GM19035 (cell line): ENCODE data around the gene PIGU.
"Not testable (repeated sequence)": the region's sequence is repeated elsewhere in the genome, so short reads cannot be mapped to it uniquely, and the experiment has no call there.

ENCODE experiments used
- ATAC-seq: cut with Tn5 transposase; IDR thresholded peaks from one replicate; pipeline ENCODE4 v1.9.1; 2021; ENCODE audit not compliant: unreplicated experiment

PIGU gene

DNA sequence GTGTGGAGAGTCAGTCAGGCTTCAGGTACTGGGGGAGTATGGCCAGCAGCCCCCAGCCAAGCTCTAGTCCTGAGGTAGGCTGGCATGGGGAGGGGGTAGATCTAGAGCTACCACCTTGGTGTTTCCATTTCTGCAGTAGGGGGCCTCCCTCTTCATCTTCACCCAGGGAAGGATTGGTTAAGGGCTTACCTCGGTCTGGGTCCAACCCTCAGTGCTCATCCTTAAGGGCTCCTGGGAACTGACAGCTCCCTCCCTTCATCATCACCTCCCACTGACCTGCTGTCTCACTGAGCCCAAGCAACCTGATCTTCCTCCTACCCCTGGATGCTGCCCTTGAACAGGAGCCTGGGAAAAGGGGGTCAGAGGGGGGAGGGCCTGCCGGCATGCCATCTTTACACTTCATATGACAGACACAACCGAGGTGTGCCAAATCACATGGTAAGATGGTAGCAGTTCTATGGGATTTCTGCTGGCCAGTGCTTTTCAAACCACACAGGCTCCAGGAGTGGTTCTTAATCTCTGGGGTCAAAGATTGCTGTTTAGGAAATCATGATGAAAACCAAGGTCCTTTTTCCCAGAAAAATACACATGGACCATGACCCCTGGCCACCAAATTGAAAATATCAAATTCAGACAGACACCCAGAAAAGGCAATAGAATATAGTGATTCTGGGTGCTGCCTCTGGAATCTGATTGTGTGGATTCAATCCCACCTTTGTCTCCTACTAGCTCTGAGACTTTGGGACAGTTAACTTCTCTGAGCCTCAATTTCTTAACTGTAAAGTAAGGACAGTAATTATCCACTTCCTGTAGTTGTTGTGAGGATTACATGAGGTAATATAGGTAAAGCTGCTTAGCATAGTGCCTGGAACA is 30.3 kb upstream of the PIGU start:
- no peak for ATAC-seq

- no peak for ATAC-seq
Observed at GRCh38 chr20:34706302-34706875, 29.5 kb upstream of the PIGU start.

DNA sequence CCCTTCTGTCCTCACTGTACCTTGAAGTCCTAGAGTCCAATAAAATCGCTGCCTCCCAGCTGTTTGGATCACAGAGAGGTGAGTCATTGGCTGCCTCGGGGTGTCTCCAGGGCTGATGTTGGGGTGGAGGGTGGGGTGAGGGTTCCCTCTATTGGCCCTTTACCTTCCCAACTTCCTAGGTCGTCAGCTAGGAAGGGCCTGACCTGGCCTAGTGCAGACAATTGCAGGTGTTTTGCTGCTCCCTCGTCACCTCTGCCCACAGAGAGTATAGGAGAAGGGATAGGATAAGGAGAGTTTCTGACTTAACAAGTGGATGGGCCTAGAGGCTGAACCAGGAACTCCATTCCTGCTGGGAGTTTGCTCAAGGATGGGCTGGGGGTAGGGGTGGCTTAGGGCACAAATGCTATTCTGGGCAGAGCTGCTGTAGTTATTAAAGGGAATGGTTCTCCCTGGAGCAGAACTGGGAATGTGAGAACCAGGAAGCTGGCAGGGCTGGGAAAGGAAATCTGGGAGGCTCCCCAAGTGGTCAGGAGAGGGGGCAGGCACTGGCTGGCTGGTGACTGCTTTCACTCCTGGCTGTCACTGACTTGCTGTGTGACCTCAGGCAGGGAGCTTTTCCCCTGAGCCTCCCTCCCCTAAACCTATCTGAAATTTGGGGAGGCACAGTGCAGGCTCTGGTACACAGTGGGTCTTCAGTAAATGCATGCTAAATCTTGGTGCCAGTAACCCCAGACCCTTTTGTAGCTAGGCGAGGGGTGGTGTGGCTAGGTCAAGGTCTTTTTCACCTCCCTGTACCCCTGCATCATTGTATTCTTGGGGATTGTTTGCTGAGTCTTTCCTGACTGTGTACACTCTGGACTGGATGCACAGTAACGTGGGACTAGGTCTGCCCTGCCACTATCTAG is 28.8 kb upstream of the PIGU start:
- ATAC-seq, result no peak

GRCh38 chr20:34705008-34705396 is 28.1 kb upstream of the PIGU start:
- ATAC-seq, result no peak

DNA sequence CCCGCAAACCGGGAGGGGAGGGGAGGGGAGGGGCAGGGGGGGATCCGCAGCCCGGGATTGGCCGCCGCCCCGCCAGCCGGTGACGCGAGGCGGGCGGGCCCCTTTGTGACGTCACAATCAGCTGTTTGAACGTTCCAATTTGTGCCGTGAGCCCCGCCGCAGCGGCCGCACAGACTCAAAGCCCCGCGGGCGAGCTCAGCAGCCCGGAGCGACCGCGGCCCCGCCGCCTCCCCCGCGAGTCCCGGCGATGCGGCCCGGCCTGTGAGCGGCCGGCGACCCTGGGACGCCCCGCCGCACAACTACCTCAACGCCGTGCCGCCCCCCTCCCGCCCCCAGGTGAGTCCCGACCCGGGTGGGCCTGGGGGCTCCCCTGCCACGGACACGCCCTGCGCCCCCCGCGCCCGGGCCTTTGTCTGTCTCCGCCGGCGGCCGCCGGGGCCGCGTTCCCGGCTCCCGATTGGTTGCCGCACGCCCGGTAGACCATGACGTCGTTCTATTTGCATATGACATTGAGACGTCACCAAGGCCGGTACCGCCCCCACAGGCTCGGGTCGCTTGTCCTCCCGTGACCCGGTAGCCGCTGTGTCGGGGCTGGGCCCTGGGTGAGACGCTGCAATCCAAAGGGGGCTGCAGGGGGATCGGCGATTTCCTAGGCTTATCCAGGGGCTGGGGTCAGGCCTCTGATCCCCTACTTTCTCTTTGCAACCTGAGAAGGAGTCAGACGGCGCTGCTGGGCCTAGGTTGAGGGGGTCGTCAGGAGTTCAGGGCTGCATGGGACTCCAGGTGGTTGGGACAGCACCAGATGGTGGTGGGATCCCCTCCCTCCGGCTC is 27.5 kb upstream of the PIGU start, which contains the start of gene TP53INP2:
Gene TP53INP2, plus strand, starts transcription at position 168 of the 831 bp plus-strand sequence. CDS start 4,396 bp downstream, outside the sequence.
- peak; percentile 56 for ATAC-seq

GRCh38 chr20:34703424-34704176 is 26.7 kb upstream of the PIGU start:
- peak; percentile 9 for ATAC-seq

DNA sequence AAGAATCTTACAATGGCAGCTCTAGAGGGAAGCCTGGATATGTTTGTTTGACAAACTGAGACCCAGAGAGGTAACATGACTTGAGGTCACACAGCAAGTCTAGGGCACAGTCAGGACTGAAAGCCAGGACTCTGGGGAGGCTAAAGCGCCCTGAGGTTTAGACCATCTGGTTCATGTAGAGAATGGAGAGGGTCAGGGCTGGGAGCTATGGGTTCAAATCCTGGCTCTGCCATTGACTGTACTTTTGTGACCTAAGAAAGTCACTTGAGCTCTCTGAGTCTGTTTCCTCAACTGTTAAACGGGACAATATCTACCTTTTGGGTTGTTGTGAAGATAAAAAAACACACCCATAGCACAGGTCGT is 26.1 kb upstream of the PIGU start:
- no peak for ATAC-seq

- ATAC-seq, result no peak
Observed at GRCh38 chr20:34701405-34702085, 24.7 kb upstream of the PIGU start.

GRCh38 chr20:34693414-34693813 is 16.5 kb upstream of the PIGU start:
- ATAC-seq, result no peak

DNA sequence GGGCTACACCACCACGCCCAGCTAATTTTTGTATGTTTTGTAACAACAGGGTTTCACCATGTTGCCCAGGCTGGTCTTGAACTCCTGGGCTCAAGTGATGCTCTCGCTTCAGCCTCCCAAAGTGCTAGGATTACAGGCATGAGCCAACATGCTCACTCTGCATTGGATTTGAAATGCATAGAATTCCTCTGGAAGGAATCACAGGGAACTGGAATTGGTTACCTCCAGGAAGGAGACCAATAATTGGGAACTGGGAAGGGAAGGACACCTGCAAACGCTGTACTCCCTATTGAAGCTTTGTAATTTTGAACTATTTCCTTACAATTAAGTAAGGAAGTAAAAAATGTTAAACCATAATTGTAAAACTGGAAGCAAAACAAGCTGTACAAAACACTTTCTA is 14.9 kb upstream of the PIGU start:
- ATAC-seq, result no peak

- ATAC-seq, result no peak
Observed at GRCh38 chr20:34689486-34689885, 12.6 kb upstream of the PIGU start.

GRCh38 chr20:34683667-34684066 is 6.8 kb upstream of the PIGU start:
- ATAC-seq, result no peak

GRCh38 chr20:34680586-34681175 is 3.8 kb upstream of the PIGU start:
- ATAC-seq, result no peak

DNA sequence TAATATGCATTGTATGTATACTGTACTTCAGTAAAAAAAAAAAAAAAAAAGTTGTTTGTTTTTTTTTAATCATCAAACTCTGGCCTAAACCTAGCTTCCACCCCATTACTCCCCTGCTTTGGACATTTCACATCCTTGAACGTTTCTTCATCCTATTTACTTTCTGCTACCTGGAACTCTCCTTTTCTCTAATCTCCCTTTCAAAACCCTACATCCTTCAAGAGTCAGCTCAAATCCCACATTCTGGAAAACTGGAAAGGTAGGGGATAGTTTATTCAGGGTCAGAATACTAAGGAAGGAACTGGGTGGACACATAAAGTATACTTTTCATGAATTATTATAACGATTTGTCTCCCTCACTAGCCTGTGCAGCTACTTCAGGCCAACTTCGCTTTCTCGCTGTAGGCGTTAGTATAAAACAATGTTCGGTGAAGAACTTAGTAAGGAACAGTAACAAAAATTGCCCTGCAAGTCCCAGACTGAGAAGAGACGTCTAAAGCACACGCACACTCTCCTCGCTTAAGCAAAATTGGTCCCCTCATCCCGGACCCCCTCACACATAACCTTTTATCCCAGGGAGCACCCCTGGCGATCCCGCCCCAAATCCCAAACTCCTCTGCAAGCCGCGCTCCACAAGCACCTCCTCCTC is 775 bp downstream of the PIGU start:
- ATAC-seq, result no peak

- no peak for ATAC-seq
Observed at GRCh38 chr20:34675561-34675960, 1.3 kb downstream of the PIGU start.

DNA sequence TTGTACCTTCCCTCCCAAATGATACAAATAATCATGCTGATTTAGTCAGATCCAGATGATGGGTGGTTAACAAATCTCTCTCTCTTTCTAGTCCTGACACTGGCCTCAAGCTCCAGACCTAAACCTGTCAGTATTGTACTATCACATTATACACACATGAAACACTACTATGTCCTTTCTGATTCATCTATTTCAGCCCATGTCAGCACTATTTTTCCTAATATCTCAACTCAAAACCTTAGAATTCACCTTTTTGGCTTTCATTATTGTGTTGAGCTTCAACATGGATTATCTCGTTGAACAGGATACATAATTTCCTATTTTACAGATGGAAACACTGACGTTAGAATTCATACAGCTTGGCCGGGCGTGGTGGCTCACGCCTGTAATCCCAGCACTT is 3.5 kb downstream of the PIGU start:
- no peak for ATAC-seq

DNA sequence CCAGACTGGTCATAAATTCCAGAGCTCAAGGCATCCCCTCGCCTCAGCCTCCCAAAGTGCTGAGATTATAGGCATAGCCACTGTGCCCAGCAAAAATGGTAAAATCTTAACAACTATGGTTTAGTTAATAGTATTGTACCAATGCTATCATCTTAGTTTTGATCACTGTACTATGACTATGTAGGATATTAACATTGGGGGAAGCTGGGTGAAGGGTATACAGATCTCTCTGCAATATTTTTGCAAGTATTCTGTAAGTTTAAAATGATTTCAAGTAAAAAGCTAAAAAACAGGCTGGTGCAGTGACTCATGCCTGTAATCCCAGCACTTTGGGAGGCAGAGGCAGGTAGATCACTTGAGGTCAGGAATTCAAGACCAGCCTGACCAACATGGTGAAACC is 7.8 kb downstream of the PIGU start:
- no peak for ATAC-seq

- not testable (repeated sequence) for ATAC-seq
Observed at GRCh38 chr20:34664751-34665150, 12.1 kb downstream of the PIGU start.
